ENCODE measurements around the gene SLC9A3.

DNA sequence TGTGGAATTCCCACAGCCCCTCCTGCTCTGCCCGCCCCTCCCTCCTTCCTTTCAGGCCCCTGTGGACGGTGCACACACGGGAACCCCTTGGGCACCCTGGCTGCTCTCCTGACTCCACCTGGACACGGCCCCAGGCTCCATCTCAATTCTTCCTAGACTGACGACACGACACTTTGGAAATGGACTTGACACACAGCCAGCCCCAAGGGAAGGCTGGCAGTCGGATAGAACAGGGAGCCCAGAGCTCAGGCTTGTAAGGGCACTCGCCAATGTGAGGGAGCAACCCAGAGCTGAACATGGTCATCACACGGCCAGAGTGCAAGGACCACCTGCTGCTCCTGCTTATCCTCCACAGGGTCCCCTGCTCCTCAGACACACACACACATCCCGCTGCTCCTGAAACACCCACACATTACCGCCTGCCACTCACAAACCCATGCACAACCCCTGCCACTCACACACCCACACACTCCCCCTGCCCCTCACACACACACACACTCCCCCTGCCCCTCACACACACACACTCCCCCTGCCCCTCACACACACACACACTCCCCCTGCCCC lies 8.9 kb downstream of the SLC9A3 start:
- TF ChIP-seq MXD4 (CRISPR knock-in tag; IDR thresholded peaks at IDR 0.05) (no peak), ZSCAN12 (CRISPR knock-in tag; IDR thresholded peaks at IDR 0.05) (no peak), HNRNPUL1 (IDR thresholded peaks at IDR 0.05; ENCODE audit: low read depth, low read length) (no peak), NR3C1 (CRISPR knock-in tag; IDR thresholded peaks at IDR 0.05) (no peak), STAT5B (CRISPR knock-in tag; IDR thresholded peaks at IDR 0.05) (no peak), HDAC2 (CRISPR knock-in tag; IDR thresholded peaks at IDR 0.05) (no peak), HES4 (CRISPR knock-in tag; IDR thresholded peaks at IDR 0.05; ENCODE audit: borderline replicate concordance) (no peak), CTCF (CRISPR knock-in tag; IDR thresholded peaks at IDR 0.05) (no peak)
- TF ChIP-seq, protein P1, sequence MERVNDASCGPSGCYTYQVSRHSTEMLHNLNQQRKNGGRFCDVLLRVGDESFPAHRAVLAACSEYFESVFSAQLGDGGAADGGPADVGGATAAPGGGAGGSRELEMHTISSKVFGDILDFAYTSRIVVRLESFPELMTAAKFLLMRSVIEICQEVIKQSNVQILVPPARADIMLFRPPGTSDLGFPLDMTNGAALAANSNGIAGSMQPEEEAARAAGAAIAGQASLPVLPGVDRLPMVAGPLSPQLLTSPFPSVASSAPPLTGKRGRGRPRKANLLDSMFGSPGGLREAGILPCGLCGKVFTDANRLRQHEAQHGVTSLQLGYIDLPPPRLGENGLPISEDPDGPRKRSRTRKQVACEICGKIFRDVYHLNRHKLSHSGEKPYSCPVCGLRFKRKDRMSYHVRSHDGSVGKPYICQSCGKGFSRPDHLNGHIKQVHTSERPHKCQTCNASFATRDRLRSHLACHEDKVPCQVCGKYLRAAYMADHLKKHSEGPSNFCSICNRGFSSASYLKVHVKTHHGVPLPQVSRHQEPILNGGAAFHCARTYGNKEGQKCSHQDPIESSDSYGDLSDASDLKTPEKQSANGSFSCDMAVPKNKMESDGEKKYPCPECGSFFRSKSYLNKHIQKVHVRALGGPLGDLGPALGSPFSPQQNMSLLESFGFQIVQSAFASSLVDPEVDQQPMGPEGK (CRISPR knock-in tag; IDR thresholded peaks at IDR 0.05): no peak
- TF ChIP-seq, protein P2, sequence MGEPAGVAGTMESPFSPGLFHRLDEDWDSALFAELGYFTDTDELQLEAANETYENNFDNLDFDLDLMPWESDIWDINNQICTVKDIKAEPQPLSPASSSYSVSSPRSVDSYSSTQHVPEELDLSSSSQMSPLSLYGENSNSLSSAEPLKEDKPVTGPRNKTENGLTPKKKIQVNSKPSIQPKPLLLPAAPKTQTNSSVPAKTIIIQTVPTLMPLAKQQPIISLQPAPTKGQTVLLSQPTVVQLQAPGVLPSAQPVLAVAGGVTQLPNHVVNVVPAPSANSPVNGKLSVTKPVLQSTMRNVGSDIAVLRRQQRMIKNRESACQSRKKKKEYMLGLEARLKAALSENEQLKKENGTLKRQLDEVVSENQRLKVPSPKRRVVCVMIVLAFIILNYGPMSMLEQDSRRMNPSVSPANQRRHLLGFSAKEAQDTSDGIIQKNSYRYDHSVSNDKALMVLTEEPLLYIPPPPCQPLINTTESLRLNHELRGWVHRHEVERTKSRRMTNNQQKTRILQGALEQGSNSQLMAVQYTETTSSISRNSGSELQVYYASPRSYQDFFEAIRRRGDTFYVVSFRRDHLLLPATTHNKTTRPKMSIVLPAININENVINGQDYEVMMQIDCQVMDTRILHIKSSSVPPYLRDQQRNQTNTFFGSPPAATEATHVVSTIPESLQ (CRISPR knock-in tag; conservative IDR thresholded peaks at IDR 0.05): no peak

Data from HepG2 (cell line).